GM21529 (cell line): Measurements from ENCODE around the gene OR8D4.
"Not testable (repeated sequence)": the region's sequence is repeated elsewhere in the genome, so short reads cannot be mapped to it uniquely, and the experiment has no call there.

ENCODE experiments used
- ATAC-seq: cut with Tn5 transposase; IDR thresholded peaks from one replicate; pipeline ENCODE4 v1.9.1; 2021; ENCODE audit not compliant: unreplicated experiment

Gene OR8D4

DNA sequence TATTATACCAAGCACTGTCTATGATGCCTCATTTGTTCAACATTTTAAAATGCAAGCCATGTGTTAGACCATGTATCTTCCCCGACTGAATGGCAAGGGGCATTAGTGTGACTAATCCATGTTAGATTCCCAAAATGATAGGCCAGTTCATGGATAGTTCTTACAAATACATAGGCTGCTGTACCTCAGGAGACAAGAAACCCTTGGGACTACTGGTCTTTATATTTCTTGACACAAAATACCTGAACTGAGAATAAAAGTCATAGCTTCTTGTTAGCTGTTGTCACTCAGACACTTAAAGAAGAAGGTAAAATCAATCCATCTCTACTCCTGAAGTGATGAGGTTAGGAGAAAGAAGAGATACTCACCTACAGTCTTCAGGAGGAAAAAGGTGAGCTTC lies at the start of gene OR8D4:
Gene OR8D4 (plus strand): TSS at position 301 of the 400 bp plus-strand sequence. CDS start 4,265 bp downstream, outside the sequence.
- ATAC-seq, result no peak

DNA sequence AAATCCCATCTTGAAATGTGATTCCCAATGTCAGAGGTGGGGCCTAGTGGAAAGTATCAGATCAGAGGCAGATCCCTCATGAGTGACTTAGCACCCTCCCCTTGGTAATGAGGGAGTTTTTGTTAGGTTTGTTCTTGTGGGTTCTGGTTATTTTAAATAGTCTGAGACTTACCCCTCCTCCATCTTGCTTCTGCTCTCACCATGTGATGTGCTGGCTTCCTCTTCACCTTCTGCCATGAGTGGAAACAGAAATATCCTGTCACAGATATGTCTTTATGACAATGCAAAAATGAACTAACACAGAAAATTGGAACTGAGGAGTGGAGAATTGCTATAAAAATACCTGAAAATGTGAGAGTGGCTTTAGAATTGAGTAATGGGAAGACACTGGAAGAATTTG lies 49.6 kb upstream of the OR8D4 start:
- ATAC-seq, result no peak

- ATAC-seq, result no peak
Measured at GRCh38 chr11:123853038-123853437, 48.9 kb upstream of the OR8D4 start.

GRCh38 chr11:123856444-123856843 lies 45.5 kb upstream of the OR8D4 start:
- ATAC-seq, result no peak

- ATAC-seq, result no peak
Measured at GRCh38 chr11:123859731-123860130, 42.2 kb upstream of the OR8D4 start.

DNA sequence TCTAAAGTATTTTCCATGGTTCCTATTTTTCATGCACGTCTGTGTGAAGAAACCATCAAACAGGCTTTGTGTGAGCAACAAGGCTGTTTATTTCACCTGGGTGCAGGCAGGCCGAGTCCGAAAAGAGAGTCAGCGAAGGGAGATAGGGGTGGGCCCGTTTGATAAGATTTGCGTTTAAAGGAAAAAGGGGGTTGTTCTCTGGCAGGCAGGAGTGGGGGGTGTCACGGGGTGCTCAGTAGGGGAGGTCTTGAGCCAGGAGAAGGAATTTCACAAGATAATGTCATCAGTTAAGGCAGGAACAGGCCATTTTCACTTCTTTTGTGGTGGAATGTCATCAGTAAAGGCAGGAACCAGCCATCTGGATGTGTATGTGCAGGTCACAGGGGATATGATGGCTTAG lies 36.7 kb upstream of the OR8D4 start:
- ATAC-seq, result not testable (repeated sequence)

- not testable (repeated sequence) for ATAC-seq
Measured at GRCh38 chr11:123867795-123868194, 34.2 kb upstream of the OR8D4 start.

- ATAC-seq, result no peak
Measured at GRCh38 chr11:123880912-123881311, 21.1 kb upstream of the OR8D4 start.

DNA sequence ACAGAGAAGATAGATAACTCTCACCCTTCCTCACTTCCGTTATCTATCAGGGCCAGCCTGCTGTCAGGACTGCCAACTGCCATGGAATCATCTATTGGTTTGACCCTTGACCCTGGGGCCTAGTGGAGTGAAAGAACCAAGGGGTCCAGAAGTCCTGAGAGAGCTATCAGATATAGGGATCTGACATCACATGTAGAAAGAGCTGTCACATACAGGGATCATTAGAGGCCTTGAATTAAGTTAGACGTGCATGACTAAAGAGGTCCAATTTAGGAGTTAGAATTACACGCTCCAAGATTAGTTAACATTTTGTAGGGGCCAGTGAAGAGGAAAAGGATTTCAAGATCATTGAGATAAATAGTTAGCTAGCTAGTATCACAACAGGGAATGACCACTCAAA lies 16.4 kb upstream of the OR8D4 start, which contains the start of gene TMEM225:
Gene TMEM225 (minus strand): TSS at position 101 of the 400 bp plus-strand sequence. CDS start 245 bp downstream, outside the sequence.
- no peak for ATAC-seq

DNA sequence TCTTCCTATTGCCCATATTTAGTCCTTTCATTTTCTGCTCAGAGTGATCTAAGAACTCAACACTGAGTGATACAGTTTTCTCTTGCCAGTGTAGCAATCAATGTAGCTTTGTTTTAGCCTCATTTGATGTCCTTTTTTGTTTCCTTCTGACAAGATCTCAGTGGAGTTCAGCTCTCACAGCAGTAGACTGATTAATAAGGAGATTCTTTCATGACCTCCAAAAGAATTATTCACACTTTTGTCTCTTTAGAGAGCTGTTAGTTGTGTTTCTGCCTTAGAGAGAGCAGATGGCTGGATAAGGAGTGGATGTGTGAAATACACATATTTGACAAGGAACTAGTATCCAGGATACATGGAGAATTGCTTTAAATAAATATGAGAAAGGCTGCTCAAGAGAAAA lies 9.9 kb upstream of the OR8D4 start:
- no peak for ATAC-seq

DNA sequence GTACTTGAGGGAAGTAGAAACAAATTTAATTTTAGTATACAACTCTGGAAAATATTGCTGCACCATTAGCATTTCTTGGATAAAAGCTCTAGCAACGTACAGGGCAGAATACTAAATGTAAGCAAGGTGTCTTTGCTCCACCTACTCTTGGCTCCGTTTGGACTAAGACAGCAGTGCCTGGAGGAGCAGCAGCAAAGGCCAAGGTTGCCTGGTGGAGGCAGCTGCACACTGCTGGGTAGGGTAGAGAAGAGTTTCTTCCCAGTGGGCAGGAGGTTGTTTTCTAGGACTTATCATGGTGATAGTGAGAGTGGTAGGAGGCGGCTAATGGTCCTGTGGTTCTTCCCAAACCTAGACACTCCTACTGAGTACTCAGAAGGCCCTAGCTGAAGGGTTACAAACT lies 2.2 kb upstream of the OR8D4 start:
- no peak for ATAC-seq

- peak; percentile 96 for ATAC-seq
Measured at GRCh38 chr11:123903932-123904331, 2.0 kb downstream of the OR8D4 start.

GRCh38 chr11:123904932-123905331 lies 3.0 kb downstream of the OR8D4 start:
- ATAC-seq, result no peak

- no peak for ATAC-seq
Measured at GRCh38 chr11:123905826-123906225, 3.9 kb downstream of the OR8D4 start.

DNA sequence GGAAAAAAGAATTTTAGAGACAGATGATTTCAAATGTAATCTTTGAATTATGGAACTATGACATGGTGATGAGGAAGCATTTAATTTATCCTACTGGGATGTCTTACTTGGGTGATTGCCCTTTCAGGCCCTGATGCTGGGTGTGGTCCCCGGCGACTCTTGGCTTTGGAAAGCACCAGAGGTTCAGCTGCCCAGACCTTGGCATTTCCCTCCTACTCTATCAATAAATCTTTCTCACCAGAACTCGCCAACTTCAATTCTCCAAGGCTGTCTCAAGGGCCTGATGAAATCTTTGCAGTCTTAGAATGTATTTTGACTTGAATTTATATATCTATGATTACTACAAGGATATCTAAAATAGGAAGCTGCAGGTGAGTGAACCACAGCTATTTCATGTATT lies 19.0 kb downstream of the OR8D4 start:
- no peak for ATAC-seq

- ATAC-seq, result no peak
Measured at GRCh38 chr11:123924027-123924426, 22.1 kb downstream of the OR8D4 start.

GRCh38 chr11:123939317-123939716 lies 37.4 kb downstream of the OR8D4 start, which contains the start of gene OR4D5:
Gene OR4D5 (plus strand): TSS chr11:123939617. CDS start chr11:123939617, 0 bp downstream.
- ATAC-seq, result no peak

DNA sequence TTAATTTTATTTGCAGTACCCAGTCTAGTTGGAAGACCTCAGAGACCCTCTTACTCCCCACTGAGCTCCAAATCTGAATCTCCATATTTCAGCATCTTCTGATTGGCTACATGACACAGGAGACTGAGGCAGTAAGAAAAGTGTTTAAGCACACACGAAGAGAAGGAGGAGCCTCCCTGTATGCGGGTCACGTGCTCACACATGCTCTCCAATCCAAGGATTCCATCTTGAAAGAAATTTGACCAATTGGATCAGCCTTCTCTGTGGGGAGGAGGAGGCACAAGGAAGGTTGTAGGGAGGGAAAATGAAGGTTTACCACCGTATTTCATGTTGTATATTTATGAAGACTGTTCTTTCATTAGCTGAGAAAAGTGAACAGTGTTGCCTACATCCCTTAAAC lies 40.4 kb downstream of the OR8D4 start:
- ATAC-seq, result no peak

DNA sequence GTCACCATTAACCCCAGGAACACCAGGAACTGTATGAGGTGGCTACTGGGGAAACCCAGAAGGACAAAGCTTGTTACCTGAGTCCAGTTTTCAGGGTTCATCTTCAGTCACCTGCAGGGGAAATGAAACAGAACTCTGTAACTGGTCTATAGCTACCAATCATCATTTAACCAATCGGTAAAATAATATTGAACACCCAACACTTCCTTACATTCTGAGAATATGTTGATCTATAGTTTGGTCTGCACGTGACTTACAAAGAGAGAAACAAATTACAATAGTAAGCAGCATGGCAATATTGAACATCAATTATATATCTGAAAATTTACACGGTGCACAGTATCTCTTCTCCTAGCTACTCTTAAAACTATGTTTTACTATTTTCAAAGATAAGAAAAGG lies 41.8 kb downstream of the OR8D4 start, which contains the start of gene OR6T1:
Gene OR6T1 (minus strand): TSS at position 101 of the 400 bp plus-strand sequence. CDS start 0 bp downstream, at position 101.
- no peak for ATAC-seq

DNA sequence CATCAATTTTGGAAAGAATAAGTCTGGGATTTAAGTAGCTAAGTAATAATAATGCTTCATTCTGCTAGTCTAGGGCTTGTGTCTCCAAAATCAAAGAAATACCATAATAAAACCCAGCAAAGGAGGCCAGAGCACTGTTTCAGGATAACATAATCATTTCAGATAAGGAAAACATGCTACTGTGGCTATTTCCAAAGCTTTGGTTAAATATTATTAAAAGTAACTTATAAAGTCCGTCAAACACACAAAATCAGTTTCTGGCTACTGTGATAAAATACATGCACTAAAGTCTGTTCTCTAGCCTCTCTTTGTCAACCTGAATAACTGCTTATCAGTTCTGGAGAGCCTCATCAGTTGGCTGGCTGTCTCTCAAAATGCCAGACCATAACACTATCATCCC lies 43.2 kb downstream of the OR8D4 start:
- no peak for ATAC-seq

- ATAC-seq, result no peak
Measured at GRCh38 chr11:123956752-123957151, 54.8 kb downstream of the OR8D4 start.
